ENCODE data around the gene TMEM14A. TPM values are rescaled to one million over a fixed set of nuclear protein-coding genes. Genes with fewer than 3 reads are reported as not detected.

Gene TMEM14A
- total RNA-seq, 1 experiment from 2014 or later = 45.6 TPM

- DNase-seq (ENCODE audit: low read depth, low spot score) = no peak
- peaks cover 21% of the 10 kb centered on the region for H3K4me1 ChIP-seq (ENCODE audit: control insufficient read depth, insufficient read depth, low read length)
- H3K4me3 ChIP-seq (ENCODE audit: low read depth in 2 of 2, low read length in 2 of 2) = no peak overlapping the region
- intact Hi-C loops (cut with micrococcal nuclease; ENCODE audit: unreplicated experiment) (loop anchor here (10.0 kb wide), 1 partner anchor 382 kb away; the partner anchor contains the start of gene MCM3), in situ Hi-C loops (cut with HindIII; ENCODE audit: low pct_unique_long_range_greater_than_20kb, low sequenced_read_pairs) (no loop called here)
- no peaks in the 10 kb centered on the region for H3K27me3 ChIP-seq (ENCODE audit: control insufficient read depth, insufficient read depth, low read length)
- ChIA-PET CTCF (no interaction called here), POLR2A (no interaction called here)
- no peaks in the 10 kb centered on the region for H3K9me3 ChIP-seq (ENCODE audit: control insufficient read depth, insufficient read depth, low read depth, low read length)
- TF ChIP-seq POLR2AphosphoS5 (IDR thresholded peaks at IDR 0.05; ENCODE audit: low read depth, low read length) (no peak), SIN3A (IDR thresholded peaks at IDR 0.05; ENCODE audit: borderline replicate concordance, insufficient read depth, low read depth, low read length) (no peak), TCF7L2 (IDR thresholded peaks at IDR 0.05; ENCODE audit: low read depth, low read length) (no peak)
- TF ChIP-seq, protein P1, sequence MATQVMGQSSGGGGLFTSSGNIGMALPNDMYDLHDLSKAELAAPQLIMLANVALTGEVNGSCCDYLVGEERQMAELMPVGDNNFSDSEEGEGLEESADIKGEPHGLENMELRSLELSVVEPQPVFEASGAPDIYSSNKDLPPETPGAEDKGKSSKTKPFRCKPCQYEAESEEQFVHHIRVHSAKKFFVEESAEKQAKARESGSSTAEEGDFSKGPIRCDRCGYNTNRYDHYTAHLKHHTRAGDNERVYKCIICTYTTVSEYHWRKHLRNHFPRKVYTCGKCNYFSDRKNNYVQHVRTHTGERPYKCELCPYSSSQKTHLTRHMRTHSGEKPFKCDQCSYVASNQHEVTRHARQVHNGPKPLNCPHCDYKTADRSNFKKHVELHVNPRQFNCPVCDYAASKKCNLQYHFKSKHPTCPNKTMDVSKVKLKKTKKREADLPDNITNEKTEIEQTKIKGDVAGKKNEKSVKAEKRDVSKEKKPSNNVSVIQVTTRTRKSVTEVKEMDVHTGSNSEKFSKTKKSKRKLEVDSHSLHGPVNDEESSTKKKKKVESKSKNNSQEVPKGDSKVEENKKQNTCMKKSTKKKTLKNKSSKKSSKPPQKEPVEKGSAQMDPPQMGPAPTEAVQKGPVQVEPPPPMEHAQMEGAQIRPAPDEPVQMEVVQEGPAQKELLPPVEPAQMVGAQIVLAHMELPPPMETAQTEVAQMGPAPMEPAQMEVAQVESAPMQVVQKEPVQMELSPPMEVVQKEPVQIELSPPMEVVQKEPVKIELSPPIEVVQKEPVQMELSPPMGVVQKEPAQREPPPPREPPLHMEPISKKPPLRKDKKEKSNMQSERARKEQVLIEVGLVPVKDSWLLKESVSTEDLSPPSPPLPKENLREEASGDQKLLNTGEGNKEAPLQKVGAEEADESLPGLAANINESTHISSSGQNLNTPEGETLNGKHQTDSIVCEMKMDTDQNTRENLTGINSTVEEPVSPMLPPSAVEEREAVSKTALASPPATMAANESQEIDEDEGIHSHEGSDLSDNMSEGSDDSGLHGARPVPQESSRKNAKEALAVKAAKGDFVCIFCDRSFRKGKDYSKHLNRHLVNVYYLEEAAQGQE (IDR thresholded peaks at IDR 0.05; ENCODE audit: insufficient read depth in 1 of 2, low read depth in 2 of 2, low read length in 1 of 2) = no peak
- TF ChIP-seq, protein P2, sequence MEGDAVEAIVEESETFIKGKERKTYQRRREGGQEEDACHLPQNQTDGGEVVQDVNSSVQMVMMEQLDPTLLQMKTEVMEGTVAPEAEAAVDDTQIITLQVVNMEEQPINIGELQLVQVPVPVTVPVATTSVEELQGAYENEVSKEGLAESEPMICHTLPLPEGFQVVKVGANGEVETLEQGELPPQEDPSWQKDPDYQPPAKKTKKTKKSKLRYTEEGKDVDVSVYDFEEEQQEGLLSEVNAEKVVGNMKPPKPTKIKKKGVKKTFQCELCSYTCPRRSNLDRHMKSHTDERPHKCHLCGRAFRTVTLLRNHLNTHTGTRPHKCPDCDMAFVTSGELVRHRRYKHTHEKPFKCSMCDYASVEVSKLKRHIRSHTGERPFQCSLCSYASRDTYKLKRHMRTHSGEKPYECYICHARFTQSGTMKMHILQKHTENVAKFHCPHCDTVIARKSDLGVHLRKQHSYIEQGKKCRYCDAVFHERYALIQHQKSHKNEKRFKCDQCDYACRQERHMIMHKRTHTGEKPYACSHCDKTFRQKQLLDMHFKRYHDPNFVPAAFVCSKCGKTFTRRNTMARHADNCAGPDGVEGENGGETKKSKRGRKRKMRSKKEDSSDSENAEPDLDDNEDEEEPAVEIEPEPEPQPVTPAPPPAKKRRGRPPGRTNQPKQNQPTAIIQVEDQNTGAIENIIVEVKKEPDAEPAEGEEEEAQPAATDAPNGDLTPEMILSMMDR (IDR thresholded peaks at IDR 0.05) = no peak
- no peak overlapping the region for H3K27ac ChIP-seq (ENCODE audit: low read length)
- no peak for ATAC-seq
- BruUV-seq (replicated peaks) = no TSS peak
- H3K36me3 ChIP-seq (ENCODE audit: control insufficient read depth, insufficient read depth, low read length) = peaks cover 7% of the 10 kb centered on the region
These were observed 4.4 kb upstream of the TMEM14A start for GRCh38 chr6:52666523-52666922.

DNA sequence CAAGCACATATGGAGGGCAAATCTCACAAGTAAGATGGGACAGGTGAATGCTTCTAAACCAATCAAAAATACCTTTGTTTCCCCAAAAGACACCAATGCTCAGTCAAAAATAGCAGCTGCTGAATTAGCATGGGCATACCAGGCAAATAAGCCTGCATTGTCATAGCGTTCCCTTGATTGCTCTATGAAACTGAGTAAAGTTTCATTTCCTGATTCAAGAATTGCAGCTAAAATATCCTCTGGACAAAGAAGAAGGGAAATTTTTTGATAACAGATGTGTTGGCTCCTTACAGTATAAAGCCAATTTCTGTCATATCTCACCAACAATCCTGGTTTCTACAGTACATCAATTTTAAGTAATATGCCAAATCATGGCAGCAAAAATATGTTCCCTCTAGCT lies 3.3 kb upstream of the TMEM14A start:
- DNase-seq (ENCODE audit: low read depth, low spot score) = no peak

More for the DNA sequence above, 3.3 kb upstream of the TMEM14A start:
- peaks cover 31% of the 10 kb centered on the region for H3K4me1 ChIP-seq (ENCODE audit: control insufficient read depth, insufficient read depth, low read length)
- no TSS peak for BruUV-seq (replicated peaks)
- H3K36me3 ChIP-seq (ENCODE audit: control insufficient read depth, insufficient read depth, low read length) = peaks cover 7% of the 10 kb centered on the region
- no peak overlapping the region for H3K27ac ChIP-seq (ENCODE audit: low read length)
- H3K4me3 ChIP-seq (ENCODE audit: low read depth in 2 of 2, low read length in 2 of 2) = no peak overlapping the region
- no peaks in the 10 kb centered on the region for H3K27me3 ChIP-seq (ENCODE audit: control insufficient read depth, insufficient read depth, low read length)
- H3K9me3 ChIP-seq (ENCODE audit: control insufficient read depth, insufficient read depth, low read depth, low read length) = no peaks in the 10 kb centered on the region
- no peak for ATAC-seq
- ChIA-PET POLR2A (no interaction called here), CTCF (interaction anchor here (0.6 kb wide), 1 partner anchor 260 kb away, joined by 9 read pairs; no protein-coding TSS in a partner anchor)
- in situ Hi-C loops (cut with HindIII; ENCODE audit: low pct_unique_long_range_greater_than_20kb, low sequenced_read_pairs) = no loop called here
- intact Hi-C loops (cut with micrococcal nuclease; ENCODE audit: unreplicated experiment) = loop anchor here (10.0 kb wide), 1 partner anchor 383 kb away; the partner anchor contains the start of gene MCM3
- TF ChIP-seq TCF7L2 (IDR thresholded peaks at IDR 0.05; ENCODE audit: low read depth, low read length) (no peak), SIN3A (IDR thresholded peaks at IDR 0.05; ENCODE audit: borderline replicate concordance, insufficient read depth, low read depth, low read length) (no peak), POLR2AphosphoS5 (IDR thresholded peaks at IDR 0.05; ENCODE audit: low read depth, low read length) (no peak)
- TF ChIP-seq, protein P2 (IDR thresholded peaks at IDR 0.05) = no peak
- TF ChIP-seq, protein P1 (IDR thresholded peaks at IDR 0.05; ENCODE audit: insufficient read depth in 1 of 2, low read depth in 2 of 2, low read length in 1 of 2) = no peak
